CD14-positive monocyte (primary cell): ENCODE results near the gene FRY. TPM values are rescaled to one million over a fixed set of nuclear protein-coding genes. Genes with fewer than 3 reads are reported as not detected.
A peak's percentile ranks its signal among the peaks of the same experiment; 100 is the strongest.

ENCODE experiments used
- DNase-seq, 3 donors: peaks; one replicate each; pipeline ENCODE4 v3.0.0-alpha.2; 2011 to 2022
- H2AFZ ChIP-seq: 2 replicates; pipeline ENCODE4 v1.6.0; 2012; ENCODE audit warnings: mild to moderate bottlenecking, low read depth, low read length, inconsistent platforms; ENCODE audit not compliant: insufficient read depth, poor library complexity, severe bottlenecking
- H3K27ac ChIP-seq, 2 donors: 1 replicate in 1 of 2; 2 replicates in 1 of 2; pipeline ENCODE4 v1.5.1; 2012 to 2013; ENCODE audit warnings: low read length in 2 of 2, control low read depth in 1 of 2, inconsistent platforms in 1 of 2, low read depth in 1 of 2, mild to moderate bottlenecking in 1 of 2
- H3K27me3 ChIP-seq, 2 donors: one replicate each; pipeline versions ENCODE4 v1.6.0 to v1.6.1; 2011 to 2013; ENCODE audit warnings: low read length in 2 of 2; ENCODE audit not compliant: control insufficient read depth in 2 of 2, insufficient read depth in 2 of 2
- H3K36me3 ChIP-seq, 2 donors: replicated peaks in 1 of 2; 1 replicate in 1 of 2; 2 replicates in 1 of 2; pipeline versions ENCODE4 v1.5.1 to v1.6.1; 2012 to 2013; ENCODE audit warnings: low read length in 2 of 2, control low read depth in 1 of 2, inconsistent platforms in 1 of 2, mild to moderate bottlenecking in 1 of 2; ENCODE audit not compliant: insufficient read depth in 2 of 2, control insufficient read depth in 1 of 2
- H3K4me1 ChIP-seq, 2 donors: 1 replicate in 1 of 2; 2 replicates in 1 of 2; pipeline versions ENCODE4 v1.5.1 to v1.6.1; 2012 to 2013; ENCODE audit warnings: low read length in 2 of 2, control low read depth in 1 of 2, inconsistent platforms in 1 of 2, mild to moderate bottlenecking in 1 of 2, moderate library complexity in 1 of 2; ENCODE audit not compliant: insufficient read depth in 2 of 2, control insufficient read depth in 1 of 2
- H3K4me2 ChIP-seq: replicated peaks from 2 replicates; pipeline ENCODE3; 2012; ENCODE audit warnings: low read length, moderate library complexity, mild to moderate bottlenecking; ENCODE audit not compliant: poor library complexity, severe bottlenecking; ENCODE audit errors: extremely low read depth
- H3K4me3 ChIP-seq, 3 experiments: fragments of 200-600 bp in 1 of 3; sonication (generic) in 1 of 3; replicated peaks in 1 of 3; 1 replicate in 2 of 3; 2 replicates in 1 of 3; pipeline ENCODE4 v1.5.1; 2011 to 2013; ENCODE audit warnings: low read length in 3 of 3, mild to moderate bottlenecking in 3 of 3, control low read depth in 2 of 3, low read depth in 2 of 3, inconsistent platforms in 1 of 3, moderate library complexity in 1 of 3
- H3K79me2 ChIP-seq: 2 replicates; pipeline ENCODE4 v1.6.0; 2012; ENCODE audit warnings: mild to moderate bottlenecking, control low read depth, inconsistent platforms, low read length, moderate library complexity; ENCODE audit not compliant: insufficient read depth
- H3K9ac ChIP-seq: 2 replicates; pipeline ENCODE4 v1.6.0; 2017; ENCODE audit warnings: low read length, mild to moderate bottlenecking; ENCODE audit not compliant: insufficient read depth, poor library complexity, severe bottlenecking
- H3K9me3 ChIP-seq, 2 donors: replicated peaks in 1 of 2; 1 replicate in 1 of 2; 2 replicates in 1 of 2; pipeline versions ENCODE4 v1.5.1 to v1.6.1; 2012 to 2013; ENCODE audit warnings: low read length in 2 of 2, control low read depth in 1 of 2; ENCODE audit not compliant: control insufficient read depth in 1 of 2, insufficient read depth in 1 of 2
- H4K20me1 ChIP-seq: 2 replicates; pipeline ENCODE4 v1.6.0; 2012; ENCODE audit warnings: mild to moderate bottlenecking, low read length, control low read depth, moderate library complexity; ENCODE audit not compliant: insufficient read depth
- H3K27ac Mint-ChIP-seq, 7 donors: one replicate each; pipeline ENCODE4 v1.8.0; 2020; ENCODE audit warnings: mild to moderate bottlenecking in 7 of 7, mixed read lengths in 7 of 7, moderate library complexity in 6 of 7, inconsistent platforms in 2 of 7
- H3K27me3 Mint-ChIP-seq, 3 donors: one replicate each; pipeline ENCODE4 v1.8.0; 2021 to 2022; ENCODE audit warnings: low read depth in 3 of 3, mild to moderate bottlenecking in 3 of 3, mixed read lengths in 3 of 3, moderate library complexity in 3 of 3, inconsistent platforms in 1 of 3
- H3K36me3 Mint-ChIP-seq, 2 donors: one replicate each; pipeline ENCODE4 v1.8.0; 2020; ENCODE audit warnings: mixed read lengths in 2 of 2, inconsistent platforms in 1 of 2, mild to moderate bottlenecking in 1 of 2
- H3K4me1 Mint-ChIP-seq: one replicate; pipeline ENCODE4 v1.8.0; 2020; ENCODE audit warnings: mild to moderate bottlenecking, mixed read lengths
- H3K4me3 Mint-ChIP-seq, 2 donors: one replicate each; pipeline ENCODE4 v1.8.0; 2020; ENCODE audit warnings: mild to moderate bottlenecking in 2 of 2, mixed read lengths in 2 of 2, moderate library complexity in 1 of 2
- H3K9me3 Mint-ChIP-seq, 7 donors: one replicate each; pipeline ENCODE4 v1.8.0; 2020 to 2022; ENCODE audit warnings: mixed read lengths in 7 of 7, mild to moderate bottlenecking in 6 of 7, moderate library complexity in 6 of 7, inconsistent platforms in 2 of 7
- CTCF ChIP-seq: fragments of 200-600 bp; IDR thresholded peaks from one replicate; pipeline ENCODE4 v1.8.0; 2022; ENCODE audit warnings: antibody characterized with exemption, mild to moderate bottlenecking
- WGBS: methylation state at CpG from one replicate; pipeline ENCODE4 v1.1.5; 2013; ENCODE audit warnings: missing lambda C conversion rate; ENCODE audit not compliant: insufficient coverage; 5-methylcytosine and 5-hydroxymethylcytosine counted together
- intact Hi-C, 2 donors: fragments of 100-400 bp; cut with micrococcal nuclease; formaldehyde crosslinking; loops; one replicate each; pipeline versions ENCODE4 v1.15.0 to v1.15.1; 2023
- polyA plus RNA-seq, 3 donors: library from polyadenylated mRNA; depleted of rRNA in 1 of 3; unstranded in 2 of 3; stranded (reverse) in 1 of 3; fragments of 300-500 nt in 2 of 3; fragments of >200 nt in 1 of 3; fragmentation: Illumina TruSeq in 2 of 3; gene quantifications; 1 replicate in 2 of 3; 2 replicates in 1 of 3; pipeline ENCODE4 v1.2.3, GENCODE V29; 2012 to 2021

Gene FRY
- polyA plus RNA-seq, 3 donors, result 3.9 to 31.8 (median 5.0) TPM

GRCh38 chr13:32267836-32268439 is 236.4 kb downstream of the FRY start:
- Mint-ChIP-seq H3K4me3 (no peak overlapping the region), H3K27me3 (peaks cover 0 to 1% (median 0%) of the 10 kb centered on the region in 3 donors), H3K27ac (peak overlapping the region in 2 of 7 donors; percentile 7 to 11), H3K4me1 (no peaks in the 10 kb centered on the region), H3K36me3 (peaks cover 81 to 96% of the 10 kb centered on the region in 2 donors), H3K9me3 (no peaks in the 10 kb centered on the region)
- Histone ChIP-seq H3K4me1 (no peaks in the 10 kb centered on the region), H2AFZ (no peak overlapping the region), H3K27me3 (no peaks in the 10 kb centered on the region), H3K27ac (no peak overlapping the region), H3K4me3 (no peak overlapping the region), H3K79me2 (no peaks in the 10 kb centered on the region), H3K4me2 (no peak overlapping the region), H3K9ac (no peak overlapping the region), H3K9me3 (no peaks in the 10 kb centered on the region), H3K36me3 (peaks cover 88 to 99% of the 10 kb centered on the region in 2 donors), H4K20me1 (no peaks in the 10 kb centered on the region)
- DNase-seq, result peak in 2 of 3 donors; percentile 5 to 15
- peak; percentile 39 for TF ChIP-seq CTCF
- intact Hi-C loops, result no loop called here
- WGBS, result 96% methylated on average over 3 of the region's 7 CpGs

GRCh38 chr13:32272021-32272683 is 240.6 kb downstream of the FRY start:
- Histone ChIP-seq H3K27ac (no peak overlapping the region), H3K27me3 (no peaks in the 10 kb centered on the region), H3K4me3 (no peak overlapping the region), H3K4me1 (no peaks in the 10 kb centered on the region), H2AFZ (no peak overlapping the region), H3K4me2 (no peak overlapping the region), H3K79me2 (no peaks in the 10 kb centered on the region), H3K9me3 (no peaks in the 10 kb centered on the region), H4K20me1 (no peaks in the 10 kb centered on the region), H3K9ac (no peak overlapping the region), H3K36me3 (peaks cover 81 to 99% of the 10 kb centered on the region in 2 donors)
- peak overlapping the region in 1 of 7 donors; percentile 0 for H3K27ac Mint-ChIP-seq
- H3K27me3 Mint-ChIP-seq, result peaks cover 0 to 1% (median 0%) of the 10 kb centered on the region in 3 donors
- TF ChIP-seq CTCF, result no peak
- H3K9me3 Mint-ChIP-seq, result no peaks in the 10 kb centered on the region
- H3K4me1 Mint-ChIP-seq, result no peaks in the 10 kb centered on the region
- intact Hi-C loops, result no loop called here
- H3K4me3 Mint-ChIP-seq, result no peak overlapping the region
- peaks cover 72 to 95% of the 10 kb centered on the region in 2 donors for H3K36me3 Mint-ChIP-seq
- DNase-seq, result no peak
- WGBS, result 100% methylated on average over 2 of the region's 4 CpGs
